ENCODE measurements around the gene ZNF566. TPM values are rescaled to one million over a fixed set of nuclear protein-coding genes. Genes with fewer than 3 reads are reported as not detected.

Gene ZNF566
- total and polyA plus RNA-seq, 2 of the 13 experiments (the other 11 are each of a cell fraction or from before 2014, with no cell fraction given) = 4.8 to 13.7 TPM

- TF ChIP-seq AKNA (CRISPR knock-in tag; IDR thresholded peaks at IDR 0.05; ENCODE audit: borderline replicate concordance) = no peak
- no peak for TF ChIP-seq SMAD9 (CRISPR knock-in tag; IDR thresholded peaks at IDR 0.05)
- TF ChIP-seq GZF1 (CRISPR knock-in tag; IDR thresholded peaks at IDR 0.05) = no peak
- no peak for TF ChIP-seq ZNF672 (CRISPR knock-in tag; IDR thresholded peaks at IDR 0.05)
- peak; percentile 52 for TF ChIP-seq NFATC3 (CRISPR knock-in tag; IDR thresholded peaks at IDR 0.05)
- TF ChIP-seq ZBTB38 (CRISPR knock-in tag; IDR thresholded peaks at IDR 0.05) = peak; percentile 47; the same call in 1 of the 2 replicates
- no peak for TF ChIP-seq GMEB2 (CRISPR knock-in tag; IDR thresholded peaks at IDR 0.05; ENCODE audit: low read depth)
- TF ChIP-seq PLSCR1 (CRISPR knock-in tag; IDR thresholded peaks at IDR 0.05; ENCODE audit: borderline replicate concordance) = no peak
- TF ChIP-seq GPN1 (CRISPR knock-in tag; IDR thresholded peaks at IDR 0.05; ENCODE audit: borderline replicate concordance) = no peak
- no peak for TF ChIP-seq MATR3 (CRISPR knock-in tag; IDR thresholded peaks at IDR 0.05)
- TF ChIP-seq SIX1 (CRISPR knock-in tag; IDR thresholded peaks at IDR 0.05; ENCODE audit: borderline replicate concordance) = no peak
- TF ChIP-seq ZNF3 (CRISPR knock-in tag; IDR thresholded peaks at IDR 0.05) = no peak
- peak; percentile 24; the same call in 1 of the 2 replicates for TF ChIP-seq ZNF263 (CRISPR knock-in tag; IDR thresholded peaks at IDR 0.05)
- no peak for TF ChIP-seq ZNF713 (CRISPR knock-in tag; IDR thresholded peaks at IDR 0.05)
- peak; percentile 49 for TF ChIP-seq RBM39 (IDR thresholded peaks at IDR 0.05; ENCODE audit: low read depth, low read length, poor library complexity, severe bottlenecking)
- no peak for TF ChIP-seq GLI4 (CRISPR knock-in tag; IDR thresholded peaks at IDR 0.05; ENCODE audit: borderline replicate concordance)
- TF ChIP-seq ZNF75D (CRISPR knock-in tag; IDR thresholded peaks at IDR 0.05; ENCODE audit: borderline replicate concordance) = no peak
- TF ChIP-seq ZZZ3 (CRISPR knock-in tag; IDR thresholded peaks at IDR 0.05; ENCODE audit: borderline replicate concordance) = peak; percentile 78; the same call in 1 of the 2 replicates
- no peak for TF ChIP-seq CBX2 (IDR thresholded peaks at IDR 0.05; ENCODE audit: low read depth, low read length)
- TF ChIP-seq CBX2 (CRISPR knock-in tag; IDR thresholded peaks at IDR 0.05; ENCODE audit: low read depth) = no peak
- TF ChIP-seq ZNF691 (CRISPR knock-in tag; IDR thresholded peaks at IDR 0.05; ENCODE audit: borderline replicate concordance, low read depth) = no peak
- TF ChIP-seq POLR2AphosphoS2 (IDR thresholded peaks at IDR 0.05; ENCODE audit: low read depth, low read length) = no peak
- TF ChIP-seq ZNF24 (IDR thresholded peaks at IDR 0.05) = no peak
- no peak for TF ChIP-seq KLF11 (CRISPR knock-in tag; IDR thresholded peaks at IDR 0.05)
Measured at GRCh38 chr19:36418287-36419001, 70.9 kb downstream of the ZNF566 start, which contains the start of gene ZFP82 (continued).
